Stimulated activated CD4-positive, alpha-beta T cell treated with anti-CD3 and anti-CD28 coated beads, Interleukin-1b, Interleukin-23, amount 100 ng/mL, for 4 hours (primary cell): ENCODE measurements around the gene SELP.

ENCODE experiments used
- DNase-seq, 2 donors: peaks; one replicate each; pipeline ENCODE4 v3.0.0-alpha.2; 2020; ENCODE audit warnings: low read depth in 2 of 2

The SELP gene

DNA sequence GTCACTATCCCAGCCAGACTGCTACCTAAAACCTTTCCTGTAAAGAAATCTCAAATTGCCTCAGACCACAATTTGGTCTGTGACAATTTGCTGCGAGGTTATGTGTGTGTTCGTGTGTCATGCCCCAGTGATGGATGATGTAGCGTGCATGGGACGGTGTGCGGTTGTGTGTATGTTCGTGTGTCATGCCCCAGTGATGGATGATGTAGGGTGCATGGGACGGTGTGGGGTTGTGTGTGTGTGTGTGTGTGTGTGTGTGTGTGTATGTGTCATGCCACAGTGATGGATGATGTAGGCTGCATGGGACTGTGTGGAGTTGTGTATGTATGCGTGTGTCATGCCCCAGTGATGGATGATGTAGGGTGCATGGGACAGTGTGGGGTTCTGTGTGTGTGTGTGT is 9.4 kb downstream of the SELP start:
- DNase-seq: no peak

DNA sequence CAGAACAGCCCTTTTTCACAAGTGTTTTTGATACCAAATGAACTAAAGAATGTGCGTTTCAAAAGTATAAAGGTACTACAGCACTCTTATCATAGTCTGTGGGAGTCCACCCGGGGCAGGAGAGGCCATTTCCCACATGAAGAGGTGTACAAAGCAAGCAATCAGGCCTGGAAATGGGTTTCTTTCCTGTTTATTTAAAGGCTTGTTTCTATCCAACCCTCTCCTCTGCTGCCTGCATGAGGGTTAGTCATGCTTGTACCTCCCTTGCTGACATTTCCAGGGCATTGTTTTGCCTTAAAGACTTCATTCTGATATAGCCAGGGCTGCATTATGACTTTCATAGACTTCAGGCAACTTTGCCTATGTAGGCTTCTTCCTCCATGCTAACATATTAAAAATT is 11.6 kb downstream of the SELP start:
- no peak for DNase-seq

DNA sequence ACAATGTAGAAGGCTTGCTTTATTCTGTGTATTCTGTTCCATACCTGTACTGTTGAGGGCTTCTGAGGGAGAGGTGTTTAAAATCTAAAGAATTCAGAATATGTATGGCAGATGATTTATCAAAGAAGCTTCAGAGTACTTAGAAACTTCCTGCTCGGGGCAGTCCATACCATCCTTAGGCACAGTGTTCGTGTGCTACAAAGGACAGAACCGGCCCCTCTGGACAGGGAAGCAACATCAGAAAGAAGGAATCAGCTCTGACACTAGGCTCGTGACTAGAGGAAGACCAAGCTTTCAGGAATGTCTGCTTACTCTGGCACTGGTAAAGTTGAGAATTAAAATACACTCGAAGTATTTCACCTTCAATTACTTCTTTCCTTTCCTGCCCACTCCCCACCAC is 14.1 kb downstream of the SELP start:
- DNase-seq: no peak

DNA sequence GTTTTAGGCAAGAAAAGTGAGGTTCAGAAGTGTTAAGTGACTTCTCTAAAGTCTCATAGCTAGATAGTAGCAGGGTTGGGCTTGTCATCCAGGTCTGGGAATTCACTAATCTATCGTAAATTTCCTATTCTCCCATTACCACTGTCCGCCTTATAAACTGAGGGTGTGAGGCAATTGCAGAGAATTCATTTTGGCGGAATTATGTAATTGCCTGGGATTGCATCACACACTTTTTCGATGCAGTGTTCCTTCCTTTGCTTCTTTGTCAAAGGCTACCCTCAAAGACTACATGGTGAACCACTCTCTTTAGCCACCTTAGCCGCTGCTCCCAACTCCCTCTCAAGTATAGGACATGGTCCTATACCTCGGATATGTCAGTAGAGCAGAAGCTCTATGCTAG is 19.1 kb downstream of the SELP start:
- no peak for DNase-seq

DNA sequence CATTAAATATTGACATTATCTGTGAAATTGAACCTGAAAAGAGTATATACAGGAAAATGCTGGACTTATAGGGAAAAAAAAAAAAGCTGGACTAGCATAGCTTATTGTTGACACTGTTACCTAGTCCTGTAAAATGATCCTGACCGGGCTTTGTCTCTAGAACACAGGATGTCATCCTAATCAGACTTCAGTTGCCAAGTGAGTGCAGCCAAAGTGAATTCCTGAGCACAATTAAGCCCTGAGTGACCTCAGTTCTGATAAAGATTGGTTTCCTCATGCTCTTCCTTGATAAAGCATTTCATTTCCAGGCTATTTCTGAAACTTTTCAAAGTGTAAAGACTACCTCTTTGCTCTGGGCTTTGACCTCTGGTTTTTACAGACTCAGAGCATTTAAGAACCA is 19.8 kb downstream of the SELP start:
- no peak for DNase-seq

DNA sequence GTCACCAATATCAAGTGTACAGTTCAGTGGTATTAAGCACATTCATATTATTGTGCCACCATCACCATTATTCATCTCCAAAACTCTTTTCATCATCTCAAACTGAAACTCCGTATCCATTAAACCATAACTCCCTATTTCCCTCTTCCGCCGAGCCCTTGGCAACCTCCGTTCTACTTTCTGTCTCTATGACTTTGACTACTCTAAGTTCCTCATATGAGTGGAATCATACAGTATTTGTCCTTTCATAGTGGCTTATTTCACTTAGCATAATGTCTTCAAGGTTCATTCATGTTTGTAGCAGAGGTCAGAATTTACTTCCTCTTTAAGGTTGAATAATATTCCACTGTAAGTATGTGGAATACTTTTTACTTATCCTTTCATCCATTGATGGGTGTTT is 21.7 kb downstream of the SELP start:
- DNase-seq: no peak

DNA sequence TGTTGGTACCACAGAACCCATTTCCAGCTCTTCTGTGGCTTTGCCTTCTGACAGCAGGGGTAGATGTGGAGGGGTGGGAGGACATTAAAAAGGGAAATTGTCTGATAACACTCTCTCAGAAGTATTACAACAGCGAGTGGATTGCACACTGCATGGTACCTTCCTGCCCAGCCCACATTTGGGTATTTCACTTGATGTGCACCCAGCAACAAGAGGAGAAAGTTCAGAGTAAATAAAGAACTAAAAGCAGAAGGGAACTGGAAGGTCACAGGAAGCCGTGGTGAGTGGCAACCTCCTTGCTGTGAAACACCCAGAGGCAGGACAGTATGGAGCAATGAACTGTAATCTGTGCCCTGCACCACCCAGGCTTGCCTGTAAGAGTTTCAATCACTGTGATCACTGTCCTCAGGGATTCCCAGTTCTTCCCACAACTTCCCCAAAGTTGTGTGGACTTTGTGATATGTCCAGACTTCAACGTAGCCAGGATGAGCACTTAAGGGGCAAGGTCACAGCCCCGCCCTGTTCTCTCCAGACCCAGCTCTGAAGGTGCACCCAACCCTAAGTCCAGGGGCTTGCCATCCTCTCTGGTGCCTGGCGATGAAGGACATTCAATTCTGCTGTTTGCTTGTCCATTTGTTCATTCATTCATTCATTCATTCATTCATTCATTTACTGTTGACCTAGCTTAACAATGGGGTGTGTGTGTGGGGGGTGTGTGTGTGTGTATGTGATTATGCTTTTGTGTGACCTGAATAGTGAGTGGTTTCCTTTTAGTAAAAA is 25.0 kb downstream of the SELP start:
- no peak for DNase-seq

DNA sequence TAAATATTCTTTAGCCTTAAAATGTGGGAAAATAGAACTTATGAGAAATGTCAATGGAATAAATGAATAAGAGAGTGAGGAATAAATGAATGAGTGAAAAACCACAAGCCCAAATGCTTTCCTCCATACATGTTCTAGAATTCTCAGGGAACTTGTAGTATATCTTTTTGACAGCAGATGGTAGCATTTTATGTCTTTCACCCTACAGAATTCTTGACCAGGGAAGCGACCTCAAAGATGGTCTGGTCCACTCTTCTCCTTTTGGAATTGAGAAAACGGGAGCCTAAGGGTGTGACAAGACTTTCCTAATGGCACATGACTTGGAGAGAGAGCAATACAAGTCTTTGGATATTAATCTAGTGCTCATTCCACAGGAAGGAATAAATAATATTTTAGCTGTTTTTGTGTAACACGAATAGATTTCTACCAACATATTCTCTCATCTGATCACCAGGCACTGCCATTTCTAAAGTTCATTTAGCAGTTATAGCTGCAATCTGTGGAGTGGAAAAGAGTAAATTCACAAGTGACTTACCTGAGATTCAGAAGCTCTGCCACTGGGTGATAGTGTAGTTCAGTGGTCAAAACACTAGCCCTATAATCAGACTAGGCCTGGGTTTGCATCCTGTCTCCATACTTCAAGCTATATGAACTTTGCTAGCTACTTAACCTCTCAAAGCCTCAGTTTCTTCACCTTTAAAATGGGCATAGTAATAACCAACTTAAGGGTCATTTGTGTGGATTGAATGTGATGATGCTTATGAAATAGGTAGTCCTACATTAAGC is 28.6 kb downstream of the SELP start:
- no peak for DNase-seq

DNA sequence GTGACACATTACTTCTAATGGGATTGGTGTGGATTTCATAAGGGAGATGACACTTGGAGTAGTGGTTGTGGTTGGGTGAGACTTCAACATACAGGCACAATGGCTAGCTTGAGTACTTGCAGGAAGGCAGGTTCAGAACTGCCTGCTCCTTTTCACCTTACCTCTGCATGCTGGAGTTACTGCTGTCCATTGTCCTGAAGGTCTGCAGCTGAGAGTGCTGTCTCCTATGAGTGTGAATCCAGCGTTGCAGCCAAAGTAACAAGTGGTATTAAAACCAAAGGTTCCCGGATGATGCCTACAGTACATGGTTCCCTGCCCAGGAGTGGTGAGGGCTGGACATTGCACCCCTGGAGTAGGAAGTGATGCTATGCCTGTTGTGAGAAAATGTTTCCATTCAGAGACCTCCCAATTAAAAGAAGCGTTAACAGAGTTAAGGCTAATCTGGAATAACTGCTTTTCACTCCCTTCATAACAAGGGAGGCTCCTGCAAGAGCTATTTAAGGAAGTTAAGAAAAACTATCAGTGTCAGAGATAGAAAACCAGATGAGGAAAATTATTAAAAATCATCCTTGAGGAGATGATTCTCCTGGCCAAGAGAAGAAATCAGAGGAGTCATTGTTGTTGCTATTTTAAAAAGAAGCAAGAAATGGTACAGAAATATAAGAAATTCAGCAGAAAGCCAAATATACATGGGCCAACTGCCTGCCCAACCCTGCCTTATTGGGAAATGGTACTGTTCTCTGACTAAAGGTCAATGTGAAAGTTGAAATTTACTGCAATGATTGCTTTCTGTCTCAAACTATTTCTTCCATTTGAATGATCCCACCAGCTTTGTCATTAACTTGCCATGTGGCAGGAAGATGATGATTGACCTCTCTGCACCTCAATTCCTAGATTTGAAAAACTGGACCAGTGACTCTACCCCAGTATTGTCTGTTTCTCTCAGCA is 33.9 kb downstream of the SELP start:
- no peak for DNase-seq

DNA sequence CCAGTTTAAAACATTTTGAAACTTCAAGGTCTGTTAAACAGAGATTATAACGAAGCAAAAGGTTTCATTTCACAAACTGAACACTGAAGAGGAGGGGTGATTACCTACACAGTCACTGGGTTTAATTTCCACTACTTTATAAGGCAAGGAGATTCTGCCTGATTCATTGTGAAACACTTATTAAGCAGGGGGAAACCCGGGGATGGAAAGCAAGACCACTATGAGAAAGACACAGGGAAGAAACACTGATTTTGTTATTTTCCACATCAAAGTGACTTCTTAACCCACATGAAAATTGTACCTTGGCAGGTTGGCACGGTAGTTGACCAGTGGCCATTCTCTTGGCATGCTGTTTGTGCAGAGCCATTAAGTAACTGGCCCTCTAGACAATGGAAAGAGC is 35.5 kb downstream of the SELP start:
- no peak for DNase-seq

DNA sequence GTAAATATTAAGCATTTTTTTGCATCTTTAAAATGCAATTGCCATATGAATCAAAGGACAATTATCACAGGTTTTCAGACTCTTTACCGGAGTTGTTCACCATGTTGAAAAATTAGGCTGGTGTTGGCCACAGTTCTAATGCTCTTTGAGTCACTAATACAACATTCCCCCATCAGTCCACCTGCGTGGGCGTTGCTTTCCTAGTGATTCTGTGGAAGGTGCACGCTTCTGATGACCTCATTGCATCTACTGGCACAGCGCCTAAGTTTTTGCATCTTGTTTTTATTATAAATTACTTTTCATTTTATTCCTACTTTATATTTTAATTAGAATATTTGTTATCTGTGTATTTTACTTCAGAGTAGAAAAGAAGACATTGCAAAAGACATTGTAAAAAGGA is 39.0 kb downstream of the SELP start:
- no peak for DNase-seq

DNA sequence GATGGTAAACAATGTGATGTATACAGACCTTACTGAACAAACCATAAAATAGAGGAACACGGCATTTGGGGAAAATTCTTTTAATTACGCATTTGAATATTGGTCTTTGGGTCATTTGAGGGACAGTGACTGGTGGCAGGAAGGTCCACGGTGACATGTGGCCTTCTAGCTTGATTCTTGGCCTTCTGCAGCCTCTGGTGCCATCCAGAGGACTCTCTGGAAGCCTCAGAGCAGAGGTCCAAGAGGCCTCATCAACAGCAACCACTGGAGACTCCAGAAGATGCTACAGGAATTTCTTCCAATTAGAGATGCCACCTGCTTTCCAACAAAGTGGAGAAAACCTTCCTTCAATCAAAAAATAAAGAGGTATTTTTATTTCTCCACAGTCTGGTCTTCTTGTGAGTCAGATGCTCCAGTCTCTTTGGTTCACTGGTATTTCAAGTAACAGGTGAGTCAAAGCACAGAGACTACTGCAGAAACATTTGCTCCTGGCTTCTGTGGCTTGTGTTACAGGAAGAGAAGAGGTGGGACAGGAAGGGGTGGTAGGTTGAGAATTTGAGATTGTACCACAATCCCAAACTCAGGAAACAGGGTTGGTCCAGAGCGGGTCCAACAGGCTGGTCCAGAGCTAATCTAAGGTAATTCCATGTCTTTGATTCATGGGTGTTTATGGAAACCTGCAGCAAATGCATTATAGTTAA is 41.0 kb downstream of the SELP start:
- no peak for DNase-seq

DNA sequence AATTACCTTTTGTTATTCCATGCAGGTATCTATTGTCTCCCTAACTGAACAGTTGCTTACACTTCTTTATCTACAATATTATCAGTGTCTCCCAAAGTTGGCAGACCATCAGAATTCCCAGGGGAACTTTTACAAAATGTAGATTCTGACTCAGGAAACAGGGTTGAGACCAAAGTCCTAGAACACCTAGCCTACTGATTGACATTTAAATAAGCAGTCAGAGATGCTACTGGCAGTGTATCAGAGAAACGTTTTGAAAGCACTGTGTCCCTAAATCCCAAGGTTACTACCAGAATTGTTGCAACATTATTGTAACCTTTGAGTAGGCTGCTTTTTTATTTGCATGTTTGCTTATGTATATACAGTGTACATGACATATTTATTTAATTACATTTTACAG is 41.8 kb downstream of the SELP start:
- no peak for DNase-seq

DNA sequence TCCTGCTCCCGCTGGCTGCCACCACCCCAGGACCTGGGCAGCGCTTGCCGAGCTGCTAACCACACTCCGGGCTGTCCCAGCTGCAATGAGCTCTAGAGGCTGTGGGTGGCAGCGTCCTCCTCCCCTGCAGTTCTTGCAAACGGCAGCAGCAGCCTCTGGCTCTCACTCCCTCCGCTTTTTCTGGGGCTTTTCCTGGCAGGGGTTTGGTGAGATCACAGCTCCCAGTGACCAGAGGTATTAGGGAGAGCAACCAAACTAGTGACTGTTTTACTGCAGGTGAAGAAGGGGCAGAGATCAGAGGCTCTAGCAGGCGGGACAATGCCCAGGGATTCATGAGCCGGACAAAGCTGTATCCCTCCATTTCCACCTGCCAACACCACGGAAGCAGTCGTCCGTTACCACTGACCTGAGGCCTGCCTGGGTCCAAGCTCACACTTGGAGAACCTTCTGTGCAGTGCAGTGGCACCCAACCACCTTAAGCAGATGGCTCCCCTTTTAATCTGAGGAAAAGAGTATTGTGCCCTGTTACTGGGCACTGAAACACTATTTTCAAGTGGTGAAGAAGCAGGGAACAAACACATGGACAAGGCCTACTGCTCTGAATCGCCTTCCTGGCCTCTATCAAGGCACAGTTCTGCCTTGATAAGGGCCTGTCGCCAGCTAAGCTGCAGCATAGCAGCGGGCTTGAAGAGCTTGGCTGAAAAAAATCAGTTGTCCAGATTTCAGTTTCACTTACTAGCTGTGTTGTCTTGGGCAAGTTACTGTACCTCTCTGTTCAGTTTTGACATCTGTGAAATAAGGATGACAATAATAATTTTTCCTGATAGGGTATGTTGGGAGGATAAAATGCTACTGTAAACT is 43.3 kb downstream of the SELP start, which contains the start of gene F5:
Gene F5 (minus strand): TSS at position 87 of the 861 bp plus-strand sequence. CDS start 95 bp downstream, outside the sequence.
- DNase-seq: peak; percentile 63 to 70

DNA sequence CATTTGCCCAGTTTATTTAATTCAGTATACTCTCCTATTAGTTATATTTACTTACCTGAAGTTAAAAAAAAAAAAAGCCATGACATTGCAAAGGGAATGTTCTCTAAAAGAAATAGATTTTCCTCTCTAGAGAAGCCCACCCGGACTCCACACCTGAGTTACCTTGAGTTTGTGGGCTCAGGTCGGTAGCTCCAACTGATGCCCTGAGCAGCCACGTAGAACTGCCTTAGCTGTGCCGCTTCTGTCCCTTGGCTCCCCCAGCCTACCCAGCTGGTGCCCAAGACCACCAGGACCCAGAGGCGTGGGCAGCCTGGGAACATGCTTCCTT is 43.9 kb downstream of the SELP start:
- DNase-seq: no peak

DNA sequence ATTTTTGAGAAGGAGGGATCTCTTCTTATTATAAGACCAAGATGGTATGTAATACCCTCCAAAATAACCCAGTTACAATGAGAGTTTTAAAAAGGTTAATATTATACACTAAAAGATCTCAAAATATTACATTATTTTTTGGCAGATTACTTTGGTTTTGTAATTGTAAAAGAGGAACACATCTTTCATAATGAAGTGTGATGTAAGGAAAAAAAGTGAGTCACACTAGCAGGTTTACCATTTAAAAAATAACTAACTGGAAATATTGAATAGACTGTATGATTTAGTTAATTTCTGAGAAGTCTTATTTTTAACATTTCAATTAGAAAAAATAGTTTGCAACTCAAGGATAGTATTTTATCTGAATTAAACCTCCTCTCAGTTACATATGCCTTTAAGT is 44.7 kb downstream of the SELP start:
- no peak for DNase-seq

DNA sequence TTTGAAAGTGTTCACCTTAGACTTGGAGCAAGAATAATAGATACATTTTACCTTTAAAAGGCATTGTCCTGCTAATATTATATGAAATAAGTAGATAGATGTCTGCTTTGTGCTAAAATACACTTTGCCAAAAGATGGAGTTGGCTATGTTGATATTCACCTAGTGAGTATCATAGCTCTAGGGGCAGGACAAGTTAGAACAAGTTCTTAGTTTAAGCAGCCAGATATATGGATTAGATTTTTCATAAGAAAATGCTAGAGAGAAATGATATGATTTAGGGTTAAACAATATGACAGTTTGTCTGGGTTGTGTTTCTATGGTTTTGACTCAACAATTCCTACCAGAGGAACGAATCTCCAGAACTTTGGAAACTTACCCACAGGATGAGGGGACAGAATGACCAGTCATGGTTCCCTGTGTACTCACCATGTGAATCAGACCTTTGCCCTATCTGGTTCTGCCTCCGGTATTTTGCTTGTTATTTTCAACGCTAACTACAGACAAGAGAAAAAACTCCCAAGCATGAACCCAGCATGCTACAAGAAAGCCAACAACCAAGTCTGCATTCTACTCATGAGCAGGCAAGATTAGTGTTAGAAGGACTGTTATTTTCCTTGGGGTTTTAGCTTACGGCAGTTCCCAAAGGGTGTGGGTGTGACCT is 45.3 kb downstream of the SELP start:
- no peak for DNase-seq

DNA sequence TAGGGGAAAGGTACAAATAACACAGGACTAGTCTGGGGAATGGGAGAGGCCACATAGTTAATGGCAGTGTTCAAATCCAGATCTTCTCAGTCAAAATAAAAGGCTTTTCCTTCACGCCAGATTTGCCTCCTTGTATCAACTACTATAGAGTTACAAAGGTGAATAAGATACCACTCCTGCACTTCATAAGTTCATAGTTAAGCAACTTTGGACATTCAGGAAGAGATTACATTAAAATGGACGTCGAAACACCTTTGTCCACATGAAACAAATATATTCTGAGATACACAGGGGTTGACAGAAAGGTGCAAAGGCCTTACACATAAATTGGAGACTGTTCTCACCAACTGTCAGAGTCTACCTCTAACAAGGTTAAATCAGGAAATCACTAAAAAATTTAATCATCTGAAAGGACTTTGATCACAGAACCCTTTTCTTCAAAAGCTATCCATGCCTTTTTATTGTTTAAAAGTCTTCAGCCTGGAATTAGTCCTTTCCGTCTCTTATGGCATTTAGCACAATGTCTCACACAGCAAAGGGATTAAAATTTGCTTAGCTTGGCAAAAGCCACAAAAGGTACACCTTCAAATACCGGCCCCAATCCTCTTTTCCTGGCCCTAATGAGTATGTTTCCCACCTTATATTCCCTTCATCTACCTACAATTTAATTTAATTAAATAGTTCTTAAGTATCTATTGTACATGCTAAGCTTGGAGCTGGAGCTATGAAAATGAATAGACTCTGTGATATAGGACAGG is 51.8 kb downstream of the SELP start:
- DNase-seq: no peak

DNA sequence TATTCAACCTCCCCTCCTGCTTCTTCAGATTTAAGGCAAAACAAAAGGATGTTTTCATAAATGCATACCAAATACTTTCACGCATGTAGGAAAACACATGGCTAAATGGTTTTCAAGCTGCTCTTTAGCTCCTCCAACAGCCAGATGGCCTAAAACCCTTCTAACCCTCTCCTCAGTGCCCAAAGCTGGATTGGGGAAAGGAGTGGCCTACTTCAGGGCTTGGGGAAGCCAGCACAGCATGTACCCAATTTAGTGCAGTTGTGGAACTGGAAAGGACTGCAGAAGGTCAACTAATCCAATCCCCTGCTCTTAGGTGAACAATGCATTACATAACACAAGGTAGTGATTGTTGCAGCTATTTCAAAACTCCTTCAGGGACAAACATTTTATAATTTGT is 53.0 kb downstream of the SELP start:
- no peak for DNase-seq
